ENCODE data around the gene RABAC1. TPM values are rescaled to one million over a fixed set of nuclear protein-coding genes. Genes with fewer than 3 reads are reported as not detected.

The RABAC1 gene
- total and polyA plus RNA-seq, 4 donors = 87.9 to 291 (median 263) TPM

- Histone ChIP-seq H3K36me3 (ENCODE audit: control insufficient read depth in 4 of 4, insufficient read depth in 4 of 4, low read length in 4 of 4) (no peaks in the 10 kb centered on the region), H3K9me3 (ENCODE audit: control insufficient read depth in 4 of 4, insufficient read depth in 3 of 4, low read length in 3 of 4) (peaks cover 0 to 7% (median 0%) of the 10 kb centered on the region in 4 donors), H3K9ac (ENCODE audit: insufficient read depth in 1 of 2, low read length in 2 of 2) (no peak overlapping the region), H3K27ac (ENCODE audit: low read depth in 1 of 2, low read length in 1 of 2) (no peak overlapping the region), H3K27me3 (ENCODE audit: control insufficient read depth in 3 of 3, insufficient read depth in 3 of 3, low read length in 2 of 3) (peaks cover 8 to 60% (median 45%) of the 10 kb centered on the region in 3 donors), H3K4me3 (no peak overlapping the region), H3K4me1 (ENCODE audit: control insufficient read depth in 5 of 5, insufficient read depth in 5 of 5, low read length in 5 of 5) (peaks cover 0 to 5% (median 0%) of the 10 kb centered on the region in 5 donors)
- WGBS, 2 donors = 4 to 5% methylated on average over 22 to 64 of the region's 64 CpGs
- ATAC-seq (ENCODE audit: insufficient read depth, low FRiP score) = no peak
- peak; percentile 28 to 45 (median 34) for DNase-seq
- no peak for TF ChIP-seq CTCF (IDR thresholded peaks at IDR 0.05; ENCODE audit: control extremely low read depth, extremely low read depth)
These were observed 39.3 kb upstream of the RABAC1 start for GRCh38 chr19:41998246-41999020.

- H3K36me3 ChIP-seq (ENCODE audit: control insufficient read depth in 4 of 4, insufficient read depth in 4 of 4, low read length in 4 of 4) = no peaks in the 10 kb centered on the region
- H3K4me3 ChIP-seq = no peak overlapping the region
- DNase-seq = no peak
- peaks cover 8 to 63% (median 49%) of the 10 kb centered on the region in 3 donors for H3K27me3 ChIP-seq (ENCODE audit: control insufficient read depth in 3 of 3, insufficient read depth in 3 of 3, low read length in 2 of 3)
- 6 to 12% methylated on average over 14 of the region's 14 CpGs for WGBS, 2 donors
- H3K4me1 ChIP-seq (ENCODE audit: control insufficient read depth in 5 of 5, insufficient read depth in 5 of 5, low read length in 5 of 5) = peaks cover 0 to 6% (median 0%) of the 10 kb centered on the region in 5 donors
- no peak for ATAC-seq (ENCODE audit: insufficient read depth, low FRiP score)
- no peak for TF ChIP-seq CTCF (IDR thresholded peaks at IDR 0.05; ENCODE audit: control extremely low read depth, extremely low read depth)
- no peak overlapping the region for H3K27ac ChIP-seq (ENCODE audit: low read depth in 1 of 2, low read length in 1 of 2)
- peaks cover 0 to 7% (median 0%) of the 10 kb centered on the region in 4 donors for H3K9me3 ChIP-seq (ENCODE audit: control insufficient read depth in 4 of 4, insufficient read depth in 3 of 4, low read length in 3 of 4)
- no peak overlapping the region for H3K9ac ChIP-seq (ENCODE audit: insufficient read depth in 1 of 2, low read length in 2 of 2)
These were observed 38.7 kb upstream of the RABAC1 start for GRCh38 chr19:41997851-41998229.

- ATAC-seq (ENCODE audit: insufficient read depth, low FRiP score) = no peak
- H3K9ac ChIP-seq (ENCODE audit: insufficient read depth in 1 of 2, low read length in 2 of 2) = no peak overlapping the region
- no peak for TF ChIP-seq CTCF (IDR thresholded peaks at IDR 0.05; ENCODE audit: control extremely low read depth, extremely low read depth)
- 3% methylated on average over 30 to 35 of the region's 35 CpGs for WGBS, 2 donors
- peaks cover 0 to 7% (median 0%) of the 10 kb centered on the region in 4 donors for H3K9me3 ChIP-seq (ENCODE audit: control insufficient read depth in 4 of 4, insufficient read depth in 3 of 4, low read length in 3 of 4)
- H3K36me3 ChIP-seq (ENCODE audit: control insufficient read depth in 4 of 4, insufficient read depth in 4 of 4, low read length in 4 of 4) = no peaks in the 10 kb centered on the region
- H3K27me3 ChIP-seq (ENCODE audit: control insufficient read depth in 3 of 3, insufficient read depth in 3 of 3, low read length in 2 of 3) = peaks cover 8 to 68% (median 53%) of the 10 kb centered on the region in 3 donors
- H3K4me3 ChIP-seq = no peak overlapping the region
- H3K4me1 ChIP-seq (ENCODE audit: control insufficient read depth in 5 of 5, insufficient read depth in 5 of 5, low read length in 5 of 5) = peaks cover 0 to 6% (median 0%) of the 10 kb centered on the region in 5 donors
- H3K27ac ChIP-seq (ENCODE audit: low read depth in 1 of 2, low read length in 1 of 2) = no peak overlapping the region
- DNase-seq = peak; percentile 46 to 53 (median 46)
These were observed 38.2 kb upstream of the RABAC1 start for GRCh38 chr19:41997121-41997850.
